ENCODE data around the gene STK10.

Gene STK10

DNA sequence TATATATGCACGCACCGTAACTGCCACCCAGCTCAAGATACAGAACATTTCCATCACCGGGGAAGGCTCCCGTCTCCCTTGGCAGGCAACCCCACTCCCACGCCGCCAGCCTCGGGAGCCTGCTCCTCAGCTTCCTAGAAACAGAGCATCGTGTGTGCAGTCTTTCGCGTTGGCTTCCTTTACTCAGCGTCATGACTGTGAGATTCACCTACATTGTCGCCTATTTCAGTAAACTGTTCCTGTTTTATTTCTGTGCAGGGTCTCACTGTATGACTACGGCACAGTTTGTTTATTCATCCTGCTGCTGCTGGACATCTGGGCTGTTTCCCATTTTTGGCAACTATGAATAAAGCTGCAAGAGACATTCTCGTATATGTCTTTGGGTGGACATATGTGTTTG, 90.7 kb downstream of the STK10 start:
- Histone ChIP-seq H3K4me1 (no peaks in the 10 kb centered on the region), H3K4me3 (ENCODE audit: low read depth, low read length) (no peak overlapping the region), H3K9me3 (no peaks in the 10 kb centered on the region), H3K27me3 (no peaks in the 10 kb centered on the region), H3K36me3 (no peaks in the 10 kb centered on the region)
- no peak for TF ChIP-seq CTCF (IDR thresholded peaks at IDR 0.05; ENCODE audit: low read depth, low read length)
- DNase-seq, result no peak

GRCh38 chr5:172096207-172096940, 91.7 kb downstream of the STK10 start:
- H3K36me3 ChIP-seq, result no peaks in the 10 kb centered on the region
- H3K27me3 ChIP-seq, result no peaks in the 10 kb centered on the region
- H3K4me3 ChIP-seq (ENCODE audit: low read depth, low read length), result no peak overlapping the region
- no peak for TF ChIP-seq CTCF (IDR thresholded peaks at IDR 0.05; ENCODE audit: low read depth, low read length)
- DNase-seq, result no peak
- H3K4me1 ChIP-seq, result no peaks in the 10 kb centered on the region
- no peaks in the 10 kb centered on the region for H3K9me3 ChIP-seq

GRCh38 chr5:172095368-172096206, 92.4 kb downstream of the STK10 start:
- no peak for TF ChIP-seq CTCF (IDR thresholded peaks at IDR 0.05; ENCODE audit: low read depth, low read length)
- no peaks in the 10 kb centered on the region for H3K27me3 ChIP-seq
- no peaks in the 10 kb centered on the region for H3K36me3 ChIP-seq
- no peaks in the 10 kb centered on the region for H3K9me3 ChIP-seq
- no peaks in the 10 kb centered on the region for H3K4me1 ChIP-seq
- H3K4me3 ChIP-seq (ENCODE audit: low read depth, low read length), result no peak overlapping the region
- no peak for DNase-seq

- no peak for DNase-seq
- TF ChIP-seq CTCF (IDR thresholded peaks at IDR 0.05; ENCODE audit: low read depth, low read length), result peak; percentile 18; the same call in 1 of the 2 replicates
- no peaks in the 10 kb centered on the region for H3K27me3 ChIP-seq
- H3K4me1 ChIP-seq, result no peaks in the 10 kb centered on the region
- H3K36me3 ChIP-seq, result no peaks in the 10 kb centered on the region
- no peak overlapping the region for H3K4me3 ChIP-seq (ENCODE audit: low read depth, low read length)
- no peaks in the 10 kb centered on the region for H3K9me3 ChIP-seq
Measured at GRCh38 chr5:172093965-172094364, 94.1 kb downstream of the STK10 start.

GRCh38 chr5:172093559-172093958, 94.5 kb downstream of the STK10 start:
- Histone ChIP-seq H3K36me3 (no peaks in the 10 kb centered on the region), H3K9me3 (no peaks in the 10 kb centered on the region), H3K4me3 (ENCODE audit: low read depth, low read length) (no peak overlapping the region), H3K4me1 (no peaks in the 10 kb centered on the region), H3K27me3 (no peaks in the 10 kb centered on the region)
- DNase-seq, result peak; percentile 49
- TF ChIP-seq CTCF (IDR thresholded peaks at IDR 0.05; ENCODE audit: low read depth, low read length), result no peak
